SH-SY5Y (cell line): ENCODE results near the gene AVP.

Experiments
- GATA2 ChIP-seq: IDR thresholded peaks from 2 replicates; pipeline ENCODE4 v1.6.1; 2011; ENCODE audit warnings: mild to moderate bottlenecking, low read depth, low read length
- GATA3 ChIP-seq: IDR thresholded peaks from 2 replicates; pipeline ENCODE4 v1.6.1; 2011; ENCODE audit warnings: low read depth, mild to moderate bottlenecking, low read length, moderate library complexity

GRCh38 chr20:3082955-3083952 is 1.3 kb downstream of the AVP start:
- TF ChIP-seq GATA2, result no peak
- no peak for TF ChIP-seq GATA3
